Stimulated activated CD4-positive, alpha-beta T cell treated with anti-CD3 and anti-CD28 coated beads, Interleukin-4, amount 100 ng/mL, for 48 hours (primary cell): ENCODE data around the gene MAB21L3.

Source experiments
- DNase-seq, 2 donors: peaks; one replicate each; pipeline ENCODE4 v3.0.0-alpha.2; 2020; ENCODE audit warnings: low read depth in 2 of 2

Gene MAB21L3

DNA sequence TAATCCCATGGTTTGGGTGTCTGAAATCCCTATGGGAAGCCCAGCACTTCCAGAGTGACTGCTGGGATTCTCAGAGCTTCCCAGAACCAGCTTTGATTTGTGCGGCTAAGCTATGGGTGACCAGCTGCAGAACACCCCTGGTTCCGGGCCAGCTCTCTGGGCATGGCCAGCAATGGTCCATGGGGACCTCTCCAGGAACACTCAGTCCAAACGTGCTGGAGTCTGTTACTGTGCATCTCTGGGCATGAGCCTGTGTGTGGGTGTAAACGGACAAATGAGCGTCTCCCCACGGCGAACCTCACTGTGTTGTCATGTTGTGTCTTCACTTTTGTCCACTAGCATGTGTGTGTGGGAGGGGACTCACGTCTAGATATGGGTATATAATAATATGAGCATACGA lies 54.4 kb downstream of the MAB21L3 start:
- DNase-seq, result no peak

- no peak for DNase-seq
These were observed 54.9 kb downstream of the MAB21L3 start for GRCh38 chr1:116166011-116166571.

- no peak for DNase-seq
These were observed 55.5 kb downstream of the MAB21L3 start for GRCh38 chr1:116166655-116167054.

DNA sequence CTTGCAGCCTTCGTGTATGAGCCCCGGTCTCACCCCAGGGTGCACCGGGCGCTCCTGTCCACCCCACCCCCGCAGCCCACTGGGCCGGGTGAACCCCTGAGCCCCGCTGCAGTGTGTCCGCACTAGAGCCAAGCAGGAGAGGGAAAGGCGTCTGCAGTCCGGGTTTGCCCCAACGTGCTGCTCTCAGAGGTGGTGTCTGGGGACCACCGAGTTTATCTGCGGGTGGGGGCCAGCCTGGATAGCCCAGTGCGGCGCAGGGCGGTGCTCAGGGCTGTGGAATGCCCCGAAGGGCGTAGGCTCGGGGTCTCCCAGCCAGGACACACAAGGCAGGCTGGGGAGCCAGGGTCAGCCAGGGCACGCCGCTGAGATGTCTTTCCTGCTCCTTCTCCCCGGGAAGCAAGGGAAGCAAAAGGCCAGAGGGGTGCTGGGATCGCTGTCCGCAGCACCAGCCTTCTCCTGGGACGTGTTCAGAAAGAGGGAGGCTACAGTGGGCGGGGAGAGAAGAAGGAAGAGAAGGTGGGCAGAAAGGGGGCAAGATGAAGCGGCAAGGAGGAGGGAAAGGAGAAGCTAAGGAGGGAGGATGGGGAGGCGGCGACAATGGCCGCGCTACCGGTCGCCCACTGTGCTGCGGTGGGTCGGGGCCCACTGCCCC lies 56.6 kb downstream of the MAB21L3 start:
- DNase-seq, result no peak

- peak; percentile 81 to 84 for DNase-seq
These were observed 57.3 kb downstream of the MAB21L3 start for GRCh38 chr1:116168277-116169032.

GRCh38 chr1:116169898-116170297 lies 58.7 kb downstream of the MAB21L3 start:
- DNase-seq, result no peak

DNA sequence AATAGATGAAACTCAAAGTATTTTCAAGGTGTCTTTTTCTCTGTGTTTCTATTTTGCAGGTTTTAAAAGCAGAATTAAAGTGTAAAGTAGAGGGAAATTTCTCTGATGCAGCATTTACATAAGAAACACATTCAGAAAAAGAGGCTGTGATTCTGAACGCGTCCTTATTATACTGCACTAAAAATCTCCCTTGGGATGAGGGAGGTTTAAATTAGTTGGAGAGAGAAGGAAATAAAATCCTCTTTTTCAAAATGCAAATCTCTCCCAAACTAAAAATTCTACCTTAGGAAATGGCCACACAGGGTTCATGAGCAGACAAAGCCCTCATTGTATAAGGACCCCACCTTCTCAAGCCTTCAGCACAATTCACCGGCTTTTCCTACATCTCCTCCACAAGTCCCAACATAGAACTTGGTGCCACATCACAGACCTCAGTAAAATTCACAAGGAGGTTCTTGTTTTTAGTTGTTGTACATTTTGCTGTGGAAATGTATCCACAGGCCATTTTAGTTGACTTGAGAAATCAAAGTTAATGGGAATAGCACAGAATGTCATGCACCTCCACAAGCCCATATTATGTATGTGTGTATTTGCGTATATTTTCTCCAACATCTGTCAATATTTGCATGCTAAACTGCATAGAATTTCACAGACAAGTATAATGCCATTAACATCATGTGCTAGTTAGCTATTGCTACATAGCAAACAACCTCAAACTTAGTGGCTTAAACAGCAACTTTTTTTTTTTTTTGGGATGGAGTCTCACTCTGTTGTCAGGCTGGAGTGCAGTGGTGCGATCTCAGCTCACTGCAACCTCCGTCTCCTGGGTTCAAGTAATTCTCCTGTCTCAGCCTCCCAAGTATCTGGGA lies 59.8 kb downstream of the MAB21L3 start:
- DNase-seq, result no peak

GRCh38 chr1:116172666-116173065 lies 61.5 kb downstream of the MAB21L3 start:
- no peak for DNase-seq

GRCh38 chr1:116175611-116176010 lies 64.4 kb downstream of the MAB21L3 start:
- DNase-seq, result no peak

GRCh38 chr1:116176306-116176789 lies 65.1 kb downstream of the MAB21L3 start:
- DNase-seq, result no peak

DNA sequence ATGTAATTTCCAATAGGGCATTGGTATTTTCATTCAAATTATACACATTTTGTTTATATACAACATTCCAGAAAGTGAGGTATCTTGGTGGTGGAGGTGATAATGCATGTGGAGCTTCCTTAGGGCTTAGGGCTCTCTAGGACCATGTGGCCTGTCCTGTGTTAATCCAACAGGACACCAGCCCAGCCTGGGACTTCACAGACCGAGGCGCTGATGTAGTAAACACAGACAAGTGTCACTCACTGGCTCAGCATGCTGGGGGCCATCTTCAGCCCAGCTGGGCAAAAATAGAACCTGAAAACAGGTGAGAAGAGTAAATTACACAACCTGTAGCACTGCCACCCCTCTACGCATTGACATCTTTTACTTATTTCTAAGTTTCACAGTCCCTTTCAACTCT lies 66.7 kb downstream of the MAB21L3 start:
- no peak for DNase-seq

GRCh38 chr1:116178837-116179236 lies 67.6 kb downstream of the MAB21L3 start:
- no peak for DNase-seq

DNA sequence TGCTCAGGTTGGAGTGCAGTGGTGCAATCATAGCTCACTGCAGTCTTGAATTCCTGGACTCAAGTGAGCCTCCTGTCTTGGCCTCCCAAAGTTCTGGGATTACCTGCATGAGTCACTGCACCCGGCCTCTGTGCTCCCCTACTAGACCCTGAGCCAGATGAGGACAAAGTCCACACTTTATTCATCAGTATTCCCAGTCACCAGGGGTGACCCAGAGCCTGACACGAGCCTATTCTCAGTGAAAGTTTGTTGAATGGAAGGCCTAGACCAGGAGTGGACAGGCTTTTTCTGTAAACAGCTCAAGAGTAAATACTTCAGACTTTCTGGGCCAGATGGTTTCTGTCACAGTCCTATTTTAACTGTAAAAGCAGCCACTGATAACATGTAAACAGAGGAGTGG lies 68.2 kb downstream of the MAB21L3 start:
- no peak for DNase-seq

DNA sequence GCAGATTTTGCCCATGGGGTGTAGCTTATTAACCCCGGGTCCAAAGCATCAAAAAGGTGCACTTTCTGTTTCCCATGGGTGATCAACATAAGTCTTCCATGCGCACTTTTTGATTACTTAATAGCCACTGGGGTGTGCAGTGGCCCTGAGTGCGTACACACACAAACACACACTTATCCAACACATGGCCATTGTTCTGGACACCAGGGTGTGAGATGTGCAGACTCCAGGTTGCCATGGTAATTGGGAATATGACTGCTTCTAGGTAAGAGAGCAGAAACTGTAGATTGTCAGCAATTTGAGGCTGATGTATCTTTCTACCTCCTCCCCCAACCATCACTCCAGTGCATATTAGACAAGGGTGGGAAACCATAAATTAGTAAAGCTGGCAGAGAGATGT lies 68.8 kb downstream of the MAB21L3 start:
- no peak for DNase-seq

GRCh38 chr1:116182019-116182714 lies 71.0 kb downstream of the MAB21L3 start:
- no peak for DNase-seq
